ENCODE measurements around the gene VSIG8.

DNA sequence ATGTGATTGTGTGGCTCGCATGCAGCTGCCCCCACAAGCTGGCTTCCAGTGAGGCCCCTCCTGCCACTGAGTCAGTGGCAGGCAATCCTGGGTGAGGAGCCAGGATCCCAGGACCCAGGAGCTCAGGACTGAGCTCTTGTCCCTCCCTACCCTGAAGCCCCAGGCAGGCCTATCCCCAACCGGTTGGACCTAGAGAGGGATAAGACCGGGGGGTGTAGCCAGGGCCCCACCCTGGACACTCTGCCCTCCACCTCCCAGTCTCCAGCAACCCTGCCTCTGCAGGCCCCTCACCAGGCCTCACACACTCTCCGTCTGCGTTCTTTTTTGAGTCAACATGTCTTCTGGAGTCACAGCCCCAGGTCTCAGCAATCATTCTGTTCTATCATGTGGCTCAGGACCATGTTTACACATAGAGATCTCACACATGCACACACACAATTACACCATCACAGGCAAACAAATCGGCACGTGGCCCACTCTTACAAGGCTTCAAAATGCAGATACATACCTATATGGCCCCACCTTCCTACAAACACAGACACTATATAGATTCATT, 2.6 kb downstream of the VSIG8 start:
- TF ChIP-seq, protein P1, sequence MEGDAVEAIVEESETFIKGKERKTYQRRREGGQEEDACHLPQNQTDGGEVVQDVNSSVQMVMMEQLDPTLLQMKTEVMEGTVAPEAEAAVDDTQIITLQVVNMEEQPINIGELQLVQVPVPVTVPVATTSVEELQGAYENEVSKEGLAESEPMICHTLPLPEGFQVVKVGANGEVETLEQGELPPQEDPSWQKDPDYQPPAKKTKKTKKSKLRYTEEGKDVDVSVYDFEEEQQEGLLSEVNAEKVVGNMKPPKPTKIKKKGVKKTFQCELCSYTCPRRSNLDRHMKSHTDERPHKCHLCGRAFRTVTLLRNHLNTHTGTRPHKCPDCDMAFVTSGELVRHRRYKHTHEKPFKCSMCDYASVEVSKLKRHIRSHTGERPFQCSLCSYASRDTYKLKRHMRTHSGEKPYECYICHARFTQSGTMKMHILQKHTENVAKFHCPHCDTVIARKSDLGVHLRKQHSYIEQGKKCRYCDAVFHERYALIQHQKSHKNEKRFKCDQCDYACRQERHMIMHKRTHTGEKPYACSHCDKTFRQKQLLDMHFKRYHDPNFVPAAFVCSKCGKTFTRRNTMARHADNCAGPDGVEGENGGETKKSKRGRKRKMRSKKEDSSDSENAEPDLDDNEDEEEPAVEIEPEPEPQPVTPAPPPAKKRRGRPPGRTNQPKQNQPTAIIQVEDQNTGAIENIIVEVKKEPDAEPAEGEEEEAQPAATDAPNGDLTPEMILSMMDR (conservative IDR thresholded peaks at IDR 0.05; ENCODE audit: low read depth, low read length), result no peak
- no peak for TF ChIP-seq RAD21 (IDR thresholded peaks at IDR 0.05; ENCODE audit: low read length)
- no peak for TF ChIP-seq CEBPB (IDR thresholded peaks at IDR 0.05; ENCODE audit: low read depth, low read length)
- TF ChIP-seq, protein P2, sequence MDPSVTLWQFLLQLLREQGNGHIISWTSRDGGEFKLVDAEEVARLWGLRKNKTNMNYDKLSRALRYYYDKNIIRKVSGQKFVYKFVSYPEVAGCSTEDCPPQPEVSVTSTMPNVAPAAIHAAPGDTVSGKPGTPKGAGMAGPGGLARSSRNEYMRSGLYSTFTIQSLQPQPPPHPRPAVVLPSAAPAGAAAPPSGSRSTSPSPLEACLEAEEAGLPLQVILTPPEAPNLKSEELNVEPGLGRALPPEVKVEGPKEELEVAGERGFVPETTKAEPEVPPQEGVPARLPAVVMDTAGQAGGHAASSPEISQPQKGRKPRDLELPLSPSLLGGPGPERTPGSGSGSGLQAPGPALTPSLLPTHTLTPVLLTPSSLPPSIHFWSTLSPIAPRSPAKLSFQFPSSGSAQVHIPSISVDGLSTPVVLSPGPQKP (IDR thresholded peaks at IDR 0.05; ENCODE audit: borderline replicate concordance, low read depth, low read length), result no peak
- no peak for TF ChIP-seq POLR2A (IDR thresholded peaks at IDR 0.05; ENCODE audit: low read depth, low read length)
- no peak for TF ChIP-seq BHLHE40 (IDR thresholded peaks at IDR 0.05; ENCODE audit: low read depth, low read length)
- no peak for TF ChIP-seq MXI1 (IDR thresholded peaks at IDR 0.05; ENCODE audit: borderline replicate concordance, low read depth, low read length)
- no peak for TF ChIP-seq CHD1 (IDR thresholded peaks at IDR 0.05; ENCODE audit: low read depth, low read length)
- no peak for TF ChIP-seq SMC3 (IDR thresholded peaks at IDR 0.05; ENCODE audit: low read depth, low read length)
- TF ChIP-seq RFX5 (IDR thresholded peaks at IDR 0.05; ENCODE audit: low read depth, low read length), result no peak
- TF ChIP-seq, protein P3, sequence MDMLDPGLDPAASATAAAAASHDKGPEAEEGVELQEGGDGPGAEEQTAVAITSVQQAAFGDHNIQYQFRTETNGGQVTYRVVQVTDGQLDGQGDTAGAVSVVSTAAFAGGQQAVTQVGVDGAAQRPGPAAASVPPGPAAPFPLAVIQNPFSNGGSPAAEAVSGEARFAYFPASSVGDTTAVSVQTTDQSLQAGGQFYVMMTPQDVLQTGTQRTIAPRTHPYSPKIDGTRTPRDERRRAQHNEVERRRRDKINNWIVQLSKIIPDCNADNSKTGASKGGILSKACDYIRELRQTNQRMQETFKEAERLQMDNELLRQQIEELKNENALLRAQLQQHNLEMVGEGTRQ (IDR thresholded peaks at IDR 0.05; ENCODE audit: low read depth, low read length), result no peak
- TF ChIP-seq MAZ (IDR thresholded peaks at IDR 0.05; ENCODE audit: borderline replicate concordance, low read depth, low read length), result no peak
- TF ChIP-seq RCOR1 (IDR thresholded peaks at IDR 0.05; ENCODE audit: insufficient replicate concordance, low read length), result no peak
- no peak for TF ChIP-seq FOS (IDR thresholded peaks at IDR 0.05; ENCODE audit: low read depth, low read length)

Data from IMR-90 (cell line).